K562 (cell line): ENCODE results near the gene MYO1D.

Source experiments
- CTCF ChIP-seq, 3 experiments: IDR thresholded peaks in 2 of 3; conservative IDR thresholded peaks in 1 of 3; 2 replicates each; pipeline ENCODE4 v1.5.1; 2011 to 2012; ENCODE audit warnings: low read length in 3 of 3, mild to moderate bottlenecking in 3 of 3, control low read depth in 2 of 3, improper control_type of control experiment in 1 of 3, inconsistent platforms in 1 of 3, low read depth in 1 of 3, mixed read lengths in 1 of 3, moderate library complexity in 1 of 3; ENCODE audit not compliant: insufficient read depth in 2 of 3
- EP300 ChIP-seq: IDR thresholded peaks from 2 replicates; pipeline ENCODE4 v1.6.1; 2012; ENCODE audit warnings: low read length, improper control_type of control experiment
- GMEB1 ChIP-seq: fragments of 250-450 bp; sonication (Bioruptor Pico); IDR thresholded peaks from 2 replicates; pipeline ENCODE4 v1.4.0; 2020; ENCODE audit warnings: mild to moderate bottlenecking
- ZNF512 ChIP-seq: IDR thresholded peaks from 2 replicates; pipeline ENCODE4 v1.6.1; 2016; ENCODE audit warnings: missing genetic modification characterization, missing compliant biosample characterization
- ZNF639 ChIP-seq, 2 experiments: fragments of 200-800 bp in 1 of 2; sonication (Bioruptor generic) in 1 of 2; sonication (generic) in 1 of 2; formaldehyde crosslinking in 1 of 2; IDR thresholded peaks in 1 of 2; conservative IDR thresholded peaks in 1 of 2; 2 replicates each; pipeline versions ENCODE4 v1.5.0 to v1.6.1; 2016 to 2020; ENCODE audit warnings: missing compliant biosample characterization in 1 of 2, missing genetic modification characterization in 1 of 2, missing genetic modification reagents in 1 of 2

- TF ChIP-seq CTCF (IDR thresholded peaks at IDR 0.05 in 2 of 3, conservative IDR thresholded peaks at IDR 0.05 in 1 of 3; ENCODE audit: insufficient read depth in 2 of 3, low read depth in 1 of 3, low read length in 3 of 3) (no peak), GMEB1 (CRISPR knock-in tag) (no peak), EP300 (no peak), ZNF639 (CRISPR knock-in tag; conservative IDR thresholded peaks at IDR 0.05 in 1 of 2, IDR thresholded peaks at IDR 0.05 in 1 of 2) (no peak), ZNF512 (no peak)
Observed at GRCh38 chr17:32575852-32576251, 301.1 kb downstream of the MYO1D start.
